ENCODE measurements around the gene SMURF2.
"Not testable (repeated sequence)": the region's sequence is repeated elsewhere in the genome, so short reads cannot be mapped to it uniquely, and the experiment has no call there.

SMURF2 gene

DNA sequence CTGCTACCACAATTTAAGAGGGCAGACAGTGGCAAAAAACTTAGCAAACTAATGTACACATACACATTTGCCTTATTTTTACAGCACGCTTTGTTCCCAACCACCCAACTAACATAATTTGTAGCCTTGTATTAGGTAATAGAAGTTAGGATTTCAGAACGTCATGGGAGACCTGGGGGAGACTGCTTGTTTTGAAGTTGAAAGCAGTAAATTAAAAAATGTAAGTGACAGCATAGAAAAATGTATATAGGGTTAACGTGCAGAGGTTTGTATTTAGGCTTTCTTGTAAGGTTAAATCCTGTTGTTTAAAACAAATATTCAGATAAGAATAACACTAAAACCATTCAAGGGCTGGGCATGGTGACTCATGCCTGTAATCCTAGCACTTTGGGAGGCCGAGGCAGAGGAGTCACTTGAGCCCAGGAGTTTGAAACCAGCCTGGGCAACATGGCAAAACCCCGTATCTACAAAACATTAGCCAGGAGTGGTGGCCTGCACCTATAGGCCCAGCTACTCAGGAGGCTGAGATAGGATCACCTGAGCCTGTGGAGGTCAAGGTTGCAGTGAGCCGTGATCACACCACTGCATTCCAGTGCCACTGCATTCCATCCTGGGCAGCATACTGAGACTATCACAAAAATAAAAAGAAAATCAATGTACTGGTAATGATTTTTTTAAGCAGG is 2.3 kb upstream of the SMURF2 start:
- DNase-seq = not testable (repeated sequence)

DNA sequence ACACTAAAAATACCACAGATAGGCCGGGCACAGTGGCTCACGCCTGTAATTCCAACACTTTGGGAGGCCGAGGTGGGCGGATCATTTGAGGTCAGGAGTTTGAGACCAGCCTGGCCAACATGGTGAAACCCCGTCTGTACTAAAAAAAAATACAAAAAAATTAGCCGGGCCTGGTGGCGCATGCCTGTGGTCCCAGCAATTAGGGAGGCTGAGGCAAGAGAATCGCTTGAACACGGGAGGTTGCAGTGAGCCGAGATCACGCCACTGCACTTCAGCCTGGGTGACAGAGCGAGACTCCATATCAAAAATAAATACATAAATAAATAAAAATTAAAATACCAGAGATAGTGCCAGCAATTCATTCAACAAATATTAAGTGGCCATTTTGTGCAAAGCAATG is 1.7 kb upstream of the SMURF2 start:
- not testable (repeated sequence) for DNase-seq

DNA sequence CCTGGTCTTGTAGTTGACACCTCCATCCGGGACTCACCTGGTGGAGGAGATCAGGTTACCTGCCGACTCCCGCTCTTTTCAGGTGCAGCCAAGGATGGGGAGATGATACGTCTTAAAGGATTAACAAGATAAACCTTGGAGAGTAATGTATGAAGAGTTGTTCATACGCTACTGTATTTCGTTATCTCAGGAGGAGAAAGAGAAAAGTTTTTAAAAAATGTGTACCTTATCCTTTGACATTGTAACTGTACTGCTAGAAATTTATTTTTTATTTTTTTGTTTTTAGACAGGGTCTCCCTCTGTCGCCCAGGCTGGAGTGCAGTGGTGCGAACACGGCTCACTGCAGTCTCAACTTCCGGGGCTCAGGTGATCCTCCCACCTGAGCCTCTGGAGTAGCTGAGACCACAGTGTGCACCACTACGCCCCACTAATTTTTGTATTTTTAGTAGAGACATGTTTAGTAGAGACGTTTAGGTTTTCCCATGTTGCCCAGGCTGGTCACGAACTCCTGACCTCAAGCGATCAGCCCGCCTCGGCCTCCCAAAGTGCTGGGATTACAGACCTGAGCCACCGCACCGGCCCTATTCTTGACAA is 764 bp upstream of the SMURF2 start:
- no peak for DNase-seq

DNA sequence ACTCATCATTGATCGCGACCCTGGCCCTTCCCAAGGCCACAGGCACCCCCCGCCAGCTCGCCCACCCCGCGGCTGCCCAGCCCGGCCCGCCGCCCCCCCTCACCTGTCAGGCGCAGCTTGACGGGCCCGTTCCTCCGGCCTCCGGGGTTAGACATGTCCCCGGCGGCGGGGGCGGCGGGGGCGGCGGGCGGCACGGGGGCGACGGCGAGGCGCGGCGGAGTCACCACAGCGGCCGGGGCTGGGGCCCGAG is 456 bp downstream of the SMURF2 start:
- no peak for DNase-seq

DNA sequence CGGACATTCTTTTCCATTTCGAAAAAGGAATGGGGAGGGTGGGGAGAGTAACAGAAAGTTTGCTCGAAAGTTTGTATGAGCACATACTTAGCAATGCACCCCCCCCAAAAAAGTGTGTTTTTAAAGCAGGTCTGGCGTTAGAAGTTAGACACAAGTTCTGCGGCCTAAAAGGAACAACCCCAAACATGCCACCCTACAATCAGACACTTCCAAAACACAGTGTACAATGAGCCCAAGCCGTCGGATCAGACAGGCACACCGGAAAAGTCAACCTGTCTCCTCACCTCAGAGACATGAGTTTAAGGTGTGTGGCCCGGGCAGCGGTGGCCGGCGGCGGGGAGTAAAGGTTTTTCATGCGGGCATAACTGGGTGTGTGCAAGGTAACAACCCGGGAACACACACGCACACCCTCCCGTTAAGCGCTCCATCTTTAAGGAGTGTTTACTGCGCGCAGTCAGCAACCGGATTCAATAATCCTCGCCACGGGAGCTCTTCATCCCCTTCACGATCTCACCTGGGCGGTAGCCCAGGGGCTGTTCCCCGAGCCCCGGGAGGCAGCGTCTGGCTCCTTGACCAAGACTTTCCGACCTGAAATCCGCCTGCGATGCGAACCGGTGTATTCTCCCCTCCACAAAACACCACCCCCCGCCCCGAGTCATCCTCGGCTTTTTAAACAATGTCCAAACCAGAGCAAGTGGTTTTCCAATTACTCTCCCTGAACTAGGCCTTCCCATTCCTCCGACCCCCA is 955 bp downstream of the SMURF2 start:
- not testable (repeated sequence) for DNase-seq

GRCh38 chr17:64660195-64660977 is 1.7 kb downstream of the SMURF2 start:
- not testable (repeated sequence) for DNase-seq

DNA sequence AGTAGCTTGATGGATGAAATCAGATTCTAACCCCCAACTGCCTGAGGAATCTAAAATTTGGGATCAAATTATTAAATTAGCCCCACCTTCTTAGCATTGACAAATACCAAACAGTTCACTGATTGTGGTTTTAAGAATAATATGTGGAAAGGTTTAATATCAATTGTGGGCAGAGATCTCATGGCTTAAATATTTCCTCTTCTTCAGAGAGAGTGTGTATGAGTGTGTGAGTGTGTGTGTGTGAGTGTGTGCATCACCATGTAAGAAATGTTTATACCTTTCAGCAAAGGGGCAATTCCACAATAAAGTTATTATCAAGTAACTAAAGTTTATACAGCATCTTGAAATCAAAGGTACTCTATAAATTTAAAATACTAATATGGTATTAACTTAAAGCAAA is 3.2 kb downstream of the SMURF2 start:
- DNase-seq = no peak

GRCh38 chr17:64657610-64658125 is 4.4 kb downstream of the SMURF2 start:
- DNase-seq = no peak

DNA sequence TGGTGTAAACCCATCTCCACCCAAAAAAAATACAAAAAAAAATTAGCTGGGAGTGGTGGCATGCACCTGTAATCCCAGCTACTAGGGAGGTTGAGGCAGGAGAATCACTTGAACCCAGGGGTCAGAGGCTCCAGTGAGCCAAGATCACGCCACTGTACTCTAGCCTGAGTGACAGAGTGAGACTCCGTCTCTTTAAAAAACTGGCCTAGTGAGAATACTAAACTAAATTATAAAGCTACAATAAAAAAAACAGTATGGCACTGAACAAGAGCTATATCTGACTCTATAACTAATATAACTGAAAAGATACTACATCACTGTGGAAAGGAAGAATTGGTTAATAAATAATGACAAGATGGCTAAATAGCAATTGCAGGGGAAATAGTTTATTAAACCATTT is 6.4 kb downstream of the SMURF2 start:
- DNase-seq = no peak

DNA sequence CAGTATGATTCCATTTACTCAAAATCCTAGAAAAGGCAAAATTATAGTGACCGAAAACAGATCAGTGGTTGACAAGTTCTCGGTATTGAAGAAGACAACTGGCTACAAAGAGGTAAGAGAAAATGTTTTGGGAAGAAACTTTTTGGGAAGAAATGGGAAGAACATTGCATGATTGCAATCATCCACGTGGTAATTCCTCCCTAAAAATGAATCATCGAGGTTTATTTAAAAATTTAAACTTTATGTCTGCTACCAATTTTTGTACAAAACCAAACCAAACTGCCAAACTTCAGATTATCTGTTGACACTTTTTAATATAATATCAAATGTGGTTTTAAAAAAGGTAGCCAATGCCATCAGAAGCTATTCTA is 8.1 kb downstream of the SMURF2 start:
- no peak for DNase-seq

DNA sequence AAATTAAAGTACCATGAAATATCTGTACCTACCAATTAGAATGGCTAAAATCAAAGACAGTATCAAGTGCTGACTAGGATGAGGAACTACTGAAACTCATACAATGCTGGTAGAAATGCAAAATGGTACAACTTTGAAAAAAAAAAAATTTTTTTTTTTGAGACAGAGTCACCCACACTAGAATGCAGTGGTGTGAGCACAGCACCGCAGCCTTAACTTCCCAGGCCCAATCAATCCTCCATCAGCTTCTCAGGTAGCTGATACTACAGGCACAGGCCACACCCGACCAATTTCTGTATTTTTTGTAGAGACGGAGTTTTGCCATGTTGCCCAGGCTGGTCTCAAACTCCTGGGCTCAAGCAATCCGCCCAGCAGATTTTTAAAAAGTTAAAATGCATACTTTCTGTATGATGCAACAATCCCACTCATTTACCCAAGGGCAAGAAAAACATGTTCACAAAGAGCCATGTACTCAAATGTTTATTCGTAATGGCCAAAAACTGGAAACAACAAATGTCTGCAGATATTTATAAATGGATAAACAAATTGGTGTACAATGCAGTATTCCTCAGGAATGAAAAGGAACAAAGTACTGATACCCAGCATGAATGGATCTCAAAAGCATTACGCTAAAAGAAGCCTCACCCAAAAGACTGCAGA is 8.7 kb downstream of the SMURF2 start:
- no peak for DNase-seq

- no peak for DNase-seq
These were observed 10.2 kb downstream of the SMURF2 start for GRCh38 chr17:64651889-64652288.

DNA sequence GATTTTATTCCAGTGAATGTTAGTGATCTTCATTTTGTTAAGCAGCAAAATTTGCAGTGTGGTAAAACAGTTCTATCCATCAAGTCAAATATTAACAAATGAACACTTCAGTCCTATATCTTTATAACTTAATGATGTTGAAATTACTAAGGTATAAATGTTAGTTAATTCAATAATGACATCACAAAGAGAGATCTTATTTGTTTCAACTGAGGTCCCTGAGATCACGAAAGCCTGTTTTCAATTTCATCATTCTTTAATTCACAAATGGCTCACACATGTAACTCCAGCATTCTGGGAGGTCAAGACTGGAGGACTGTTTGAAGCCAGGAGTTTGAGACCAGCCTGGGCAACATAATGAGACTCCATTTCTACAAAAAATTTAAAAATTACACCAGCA is 13.9 kb downstream of the SMURF2 start:
- DNase-seq = no peak

- no peak for DNase-seq
These were observed 14.3 kb downstream of the SMURF2 start for GRCh38 chr17:64647817-64648216.

- no peak for DNase-seq
These were observed 22.6 kb downstream of the SMURF2 start for GRCh38 chr17:64639516-64639915.

- DNase-seq = no peak
These were observed 23.4 kb downstream of the SMURF2 start for GRCh38 chr17:64638552-64639203.

- DNase-seq = no peak
These were observed 26.3 kb downstream of the SMURF2 start for GRCh38 chr17:64635647-64636305.

DNA sequence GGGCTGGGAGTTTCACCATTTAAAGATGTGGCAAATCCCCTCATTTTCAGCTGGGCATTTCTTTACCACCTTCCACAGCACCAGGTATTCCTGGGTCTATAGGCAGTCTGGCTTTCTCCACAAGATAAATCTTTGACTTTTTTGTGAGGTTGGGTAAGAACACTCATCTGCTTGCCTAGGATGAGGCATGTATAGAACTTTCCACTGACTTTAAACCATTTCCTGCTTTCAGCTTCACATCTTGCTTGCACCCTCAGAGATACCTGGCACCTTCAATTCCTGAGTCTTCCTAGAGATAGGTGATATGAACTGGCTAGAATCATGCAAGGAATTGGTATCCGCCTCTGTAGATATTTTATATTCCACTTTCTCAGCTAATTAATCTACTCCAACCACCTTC is 27.9 kb downstream of the SMURF2 start:
- no peak for DNase-seq

GRCh38 chr17:64632606-64633005 is 29.5 kb downstream of the SMURF2 start:
- DNase-seq = no peak

DNA sequence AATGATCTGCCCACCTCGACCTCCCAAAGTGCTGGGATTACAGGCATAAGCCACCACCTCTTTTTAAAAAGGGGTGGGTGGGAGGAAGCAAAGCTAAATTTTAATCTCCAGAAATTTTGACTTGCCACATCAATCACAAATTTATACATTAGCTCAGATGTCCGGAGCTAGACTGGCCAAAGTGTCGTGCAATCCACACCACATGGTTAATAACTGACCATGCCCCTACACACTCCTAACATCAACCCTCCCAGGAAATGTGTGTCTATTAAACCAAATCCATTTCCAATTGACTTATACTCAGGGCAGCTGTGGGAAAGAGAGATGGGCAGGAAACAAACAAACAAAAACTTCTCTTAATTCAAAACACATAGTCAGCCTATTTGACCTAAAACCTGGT is 29.9 kb downstream of the SMURF2 start:
- DNase-seq = no peak

- DNase-seq = no peak
These were observed 31.5 kb downstream of the SMURF2 start for GRCh38 chr17:64630309-64631223.
